VCaP (cell line): ENCODE measurements around the gene XIRP1.
"Not testable (repeated sequence)": the region's sequence is repeated elsewhere in the genome, so short reads cannot be mapped to it uniquely, and the experiment has no call there.

Experiments
- H3K27ac ChIP-seq: fragments of 450-650 bp; 2 replicates; pipeline ENCODE4 v1.5.1; 2017
- CTCF ChIP-seq: fragments of 450-650 bp; conservative IDR thresholded peaks from 2 replicates; pipeline ENCODE4 v1.5.1; 2017; ENCODE audit warnings: mild to moderate bottlenecking, moderate library complexity

XIRP1 gene

GRCh38 chr3:39192490-39193092 is at the start of gene XIRP1:
TSS of gene XIRP1 (minus strand) at chr3:39192595. CDS start at chr3:39189445, 3,150 bp downstream.
- H3K27ac ChIP-seq: no peak within 1 kb of the TSS
- TF ChIP-seq CTCF: no peak

GRCh38 chr3:39241561-39241960 is 49.2 kb upstream of the XIRP1 start:
- no peak overlapping the region for H3K27ac ChIP-seq
- TF ChIP-seq CTCF: no peak

- H3K27ac ChIP-seq: no peak overlapping the region
- no peak for TF ChIP-seq CTCF
These were observed 44.6 kb upstream of the XIRP1 start for GRCh38 chr3:39237027-39237426.

- no peak for TF ChIP-seq CTCF
- no peak overlapping the region for H3K27ac ChIP-seq
These were observed 42.3 kb upstream of the XIRP1 start for GRCh38 chr3:39234651-39235050.

- H3K27ac ChIP-seq: no peak overlapping the region
- no peak for TF ChIP-seq CTCF
These were observed 40.5 kb upstream of the XIRP1 start for GRCh38 chr3:39232859-39233258.

GRCh38 chr3:39230453-39230852 is 38.1 kb upstream of the XIRP1 start:
- no peak for TF ChIP-seq CTCF

GRCh38 chr3:39228496-39228895 is 36.1 kb upstream of the XIRP1 start:
- TF ChIP-seq CTCF: no peak

More at GRCh38 chr3:39230453-39230852, 38.1 kb upstream of the XIRP1 start:
- no peak overlapping the region for H3K27ac ChIP-seq

GRCh38 chr3:39227596-39227995 is 35.2 kb upstream of the XIRP1 start:
- H3K27ac ChIP-seq: not testable (repeated sequence)

More at GRCh38 chr3:39228496-39228895, 36.1 kb upstream of the XIRP1 start:
- H3K27ac ChIP-seq: no peak overlapping the region
